ENCODE data around the gene MAPK8IP3. TPM values are rescaled to one million over a fixed set of nuclear protein-coding genes. Genes with fewer than 3 reads are reported as not detected.
"Not testable (repeated sequence)": the region's sequence is repeated elsewhere in the genome, so short reads cannot be mapped to it uniquely, and the experiment has no call there.

MAPK8IP3 gene
- total and polyA plus RNA-seq, 7 donors, result 11.7 to 31.6 (median 22.6) TPM

GRCh38 chr16:1792836-1793577 is 87.0 kb downstream of the MAPK8IP3 start:
- no peak for ATAC-seq
- Histone ChIP-seq H3K27ac (no peak overlapping the region), H3K4me1 (no peaks in the 10 kb centered on the region), H3K36me3 (ENCODE audit: insufficient read depth in 1 of 2, low read depth in 1 of 2) (peaks cover 0 to 35% of the 10 kb centered on the region in 2 donors), H3K9me3 (no peaks in the 10 kb centered on the region), H3K4me3 (no peak overlapping the region), H3K27me3 (ENCODE audit: insufficient read depth in 3 of 3, low read length in 2 of 3) (no peaks in the 10 kb centered on the region)
- WGBS, 3 donors, result 76 to 89% (median 83%) methylated on average over 23 to 33 of the region's 33 CpGs
- DNase-seq, result peak in 1 of 2 donors; percentile 16
- TF ChIP-seq CTCF (IDR thresholded peaks at IDR 0.05), result no peak
- intact Hi-C loops (cut with DNase I), result no loop called here

DNA sequence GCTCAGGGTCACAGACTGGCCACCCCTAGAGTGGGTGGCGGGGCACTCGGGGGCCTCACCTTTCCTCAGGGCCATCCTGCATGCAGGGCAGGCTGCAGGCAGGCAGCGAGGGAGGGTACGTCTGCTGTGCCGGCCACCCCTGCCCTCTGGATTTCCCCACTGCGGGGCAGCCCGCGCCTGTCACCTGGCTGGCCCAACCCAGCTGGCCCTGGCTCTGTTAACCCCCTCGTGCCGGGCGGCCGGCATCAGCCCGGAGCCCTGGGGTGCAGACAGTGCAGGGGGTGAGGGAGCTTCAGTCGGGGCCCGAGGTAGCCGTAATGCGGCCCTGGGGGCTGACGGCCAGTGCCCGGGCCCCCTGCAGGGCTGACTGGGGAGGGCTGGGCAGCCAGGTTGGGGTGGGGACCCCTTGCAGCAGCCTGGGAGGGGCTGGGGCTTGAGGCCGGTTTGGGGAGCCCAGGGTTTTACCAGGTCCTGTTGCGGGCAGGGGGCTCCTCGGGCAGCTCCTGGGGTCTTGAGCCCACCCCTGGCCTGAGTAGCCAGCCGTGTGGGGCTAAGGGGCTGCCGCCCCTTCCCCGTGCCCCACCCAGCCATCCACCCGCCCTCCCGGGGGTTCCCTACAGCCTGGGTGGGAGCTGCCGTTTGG is 87.7 kb downstream of the MAPK8IP3 start, which contains the start of gene IGFALS:
Gene IGFALS (minus strand): TSS at position 128 of the 643 bp plus-strand sequence. CDS start 53 bp downstream, at position 75.
- Histone ChIP-seq H3K36me3 (ENCODE audit: insufficient read depth in 1 of 2, low read depth in 1 of 2) (peaks cover 0 to 28% of the 10 kb centered on the region in 2 donors), H3K4me3 (no peak within 1 kb of the TSS), H3K9me3 (no peaks in the 10 kb centered on the region), H3K27me3 (ENCODE audit: insufficient read depth in 3 of 3, low read length in 2 of 3) (no peaks in the 10 kb centered on the region), H3K4me1 (no peaks in the 10 kb centered on the region), H3K27ac (no peak within 1 kb of the TSS)
- intact Hi-C loops (cut with DNase I), result no loop called here
- peak in 2 of 4 donors; percentile 10 to 18 for ATAC-seq
- TF ChIP-seq CTCF (IDR thresholded peaks at IDR 0.05), result no peak
- DNase-seq, result peak in 1 of 2 donors; percentile 9
- WGBS, 3 donors, result 46 to 53% (median 50%) methylated on average over 25 to 28 of the region's 28 CpGs

DNA sequence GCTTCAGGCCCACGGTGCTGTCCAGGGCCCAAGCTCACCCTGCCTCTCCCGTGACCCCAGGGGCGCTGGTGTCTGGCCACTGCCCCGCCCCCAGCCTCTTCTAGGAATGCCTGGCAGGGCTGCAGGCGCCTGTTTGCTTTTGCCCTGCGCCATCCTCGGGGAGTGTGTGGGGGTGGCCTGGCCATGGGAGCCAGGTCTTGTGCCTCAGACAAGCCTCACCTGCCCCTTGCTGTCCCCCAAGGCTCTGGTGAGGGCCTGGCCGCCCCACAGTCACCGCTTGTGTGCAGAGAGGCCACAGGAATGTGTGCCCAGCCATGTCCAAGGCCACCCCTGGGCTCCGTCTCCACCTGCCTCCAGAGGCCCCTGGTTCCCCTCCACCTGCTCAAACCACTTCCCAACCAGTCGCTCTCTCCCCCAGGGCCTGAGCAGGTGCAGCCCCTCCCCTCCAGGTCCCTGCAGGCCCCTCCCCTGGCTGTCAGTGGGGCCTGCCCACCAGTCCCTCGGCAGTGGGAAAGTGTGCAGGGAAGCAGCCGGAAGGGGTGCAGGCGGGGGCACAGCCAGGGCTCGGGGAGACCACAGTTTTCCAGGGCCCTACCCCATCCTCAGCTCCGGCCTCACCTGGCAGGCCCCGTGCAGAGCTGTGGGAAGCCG is 88.4 kb downstream of the MAPK8IP3 start:
- peak in 1 of 4 donors; percentile 20 for ATAC-seq
- H3K36me3 ChIP-seq (ENCODE audit: insufficient read depth in 1 of 2, low read depth in 1 of 2), result peaks cover 0 to 22% of the 10 kb centered on the region in 2 donors
- no peaks in the 10 kb centered on the region for H3K9me3 ChIP-seq
- H3K27me3 ChIP-seq (ENCODE audit: insufficient read depth in 3 of 3, low read length in 2 of 3), result no peaks in the 10 kb centered on the region
- DNase-seq, result peak in 1 of 2 donors; percentile 10
- TF ChIP-seq CTCF (IDR thresholded peaks at IDR 0.05), result no peak
- no peak overlapping the region for H3K4me3 ChIP-seq
- intact Hi-C loops (cut with DNase I), result no loop called here
- no peaks in the 10 kb centered on the region for H3K4me1 ChIP-seq
- H3K27ac ChIP-seq, result no peak overlapping the region
- 46 to 61% (median 52%) methylated on average over 17 to 18 of the region's 18 CpGs for WGBS, 3 donors

GRCh38 chr16:1794908-1795666 is 89.1 kb downstream of the MAPK8IP3 start:
- no peak for TF ChIP-seq CTCF (IDR thresholded peaks at IDR 0.05)
- Histone ChIP-seq H3K4me1 (no peaks in the 10 kb centered on the region), H3K27me3 (ENCODE audit: insufficient read depth in 3 of 3, low read length in 2 of 3) (no peaks in the 10 kb centered on the region), H3K9me3 (no peaks in the 10 kb centered on the region), H3K36me3 (ENCODE audit: insufficient read depth in 1 of 2, low read depth in 1 of 2) (peaks cover 0 to 14% of the 10 kb centered on the region in 2 donors), H3K4me3 (no peak overlapping the region), H3K27ac (no peak overlapping the region)
- DNase-seq, result no peak
- ATAC-seq, result no peak
- intact Hi-C loops (cut with DNase I), result no loop called here
- 70 to 71% (median 71%) methylated on average over 31 to 32 of the region's 32 CpGs for WGBS, 3 donors

DNA sequence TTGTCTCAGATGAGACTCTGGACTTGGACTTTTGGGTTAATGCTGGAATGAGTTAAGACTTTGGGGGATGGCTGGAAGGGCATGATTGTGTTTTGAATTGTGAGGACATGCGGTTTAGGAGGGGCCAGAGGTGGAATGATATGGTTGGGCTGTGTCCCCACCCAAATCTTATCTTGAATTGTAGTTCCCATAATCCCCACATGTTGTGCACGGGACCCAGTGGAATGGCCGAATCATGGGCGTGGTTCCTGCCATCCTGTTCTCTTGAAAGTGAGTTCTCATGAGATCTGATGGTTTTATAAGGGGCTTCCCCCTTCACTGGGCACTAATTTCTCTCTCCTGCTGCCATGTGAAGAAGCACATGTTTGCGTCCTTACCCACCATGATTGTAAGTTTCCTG is 93.3 kb downstream of the MAPK8IP3 start:
- intact Hi-C loops (cut with DNase I), result not testable (repeated sequence)
- 71 to 87% (median 82%) methylated on average over 5 of the region's 5 CpGs for WGBS, 3 donors

More for the DNA sequence above, 93.3 kb downstream of the MAPK8IP3 start:
- H3K4me1 ChIP-seq; H3K9me3 ChIP-seq; H3K36me3 ChIP-seq (ENCODE audit: insufficient read depth in 1 of 2, low read depth in 1 of 2); H3K27ac ChIP-seq; ATAC-seq; DNase-seq; H3K4me3 ChIP-seq; H3K27me3 ChIP-seq (ENCODE audit: insufficient read depth in 3 of 3, low read length in 2 of 3): not testable (repeated sequence)

All from psoas muscle (tissue), 8 donors.